Measurements from ENCODE around the gene RNASEL.

DNA sequence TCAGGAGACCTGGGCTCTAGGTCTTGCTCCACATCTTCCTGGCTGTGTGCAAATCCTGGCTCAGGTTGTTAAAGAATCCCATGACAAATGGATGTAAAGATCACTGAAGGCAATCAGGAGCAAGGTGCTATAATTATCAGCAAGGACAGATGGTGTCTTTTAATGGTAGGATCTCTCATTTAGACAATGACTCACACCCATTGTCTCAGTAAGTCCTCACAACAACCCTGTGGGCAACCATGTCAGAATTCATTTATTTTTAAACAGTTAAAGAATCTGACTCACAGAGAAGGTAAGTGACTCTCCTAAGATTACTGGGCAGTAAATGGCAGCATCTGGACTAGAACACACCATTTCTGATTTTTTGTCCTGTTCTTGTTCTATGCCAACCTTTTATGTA, 32.8 kb downstream of the RNASEL start:
- no peak for TF ChIP-seq YY1 (IDR thresholded peaks at IDR 0.05; ENCODE audit: insufficient read depth, insufficient replicate concordance, low read depth, low read length)
- TF ChIP-seq, protein P1, sequence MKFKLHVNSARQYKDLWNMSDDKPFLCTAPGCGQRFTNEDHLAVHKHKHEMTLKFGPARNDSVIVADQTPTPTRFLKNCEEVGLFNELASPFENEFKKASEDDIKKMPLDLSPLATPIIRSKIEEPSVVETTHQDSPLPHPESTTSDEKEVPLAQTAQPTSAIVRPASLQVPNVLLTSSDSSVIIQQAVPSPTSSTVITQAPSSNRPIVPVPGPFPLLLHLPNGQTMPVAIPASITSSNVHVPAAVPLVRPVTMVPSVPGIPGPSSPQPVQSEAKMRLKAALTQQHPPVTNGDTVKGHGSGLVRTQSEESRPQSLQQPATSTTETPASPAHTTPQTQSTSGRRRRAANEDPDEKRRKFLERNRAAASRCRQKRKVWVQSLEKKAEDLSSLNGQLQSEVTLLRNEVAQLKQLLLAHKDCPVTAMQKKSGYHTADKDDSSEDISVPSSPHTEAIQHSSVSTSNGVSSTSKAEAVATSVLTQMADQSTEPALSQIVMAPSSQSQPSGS (CRISPR knock-in tag; IDR thresholded peaks at IDR 0.05): no peak
- TF ChIP-seq, protein P2, sequence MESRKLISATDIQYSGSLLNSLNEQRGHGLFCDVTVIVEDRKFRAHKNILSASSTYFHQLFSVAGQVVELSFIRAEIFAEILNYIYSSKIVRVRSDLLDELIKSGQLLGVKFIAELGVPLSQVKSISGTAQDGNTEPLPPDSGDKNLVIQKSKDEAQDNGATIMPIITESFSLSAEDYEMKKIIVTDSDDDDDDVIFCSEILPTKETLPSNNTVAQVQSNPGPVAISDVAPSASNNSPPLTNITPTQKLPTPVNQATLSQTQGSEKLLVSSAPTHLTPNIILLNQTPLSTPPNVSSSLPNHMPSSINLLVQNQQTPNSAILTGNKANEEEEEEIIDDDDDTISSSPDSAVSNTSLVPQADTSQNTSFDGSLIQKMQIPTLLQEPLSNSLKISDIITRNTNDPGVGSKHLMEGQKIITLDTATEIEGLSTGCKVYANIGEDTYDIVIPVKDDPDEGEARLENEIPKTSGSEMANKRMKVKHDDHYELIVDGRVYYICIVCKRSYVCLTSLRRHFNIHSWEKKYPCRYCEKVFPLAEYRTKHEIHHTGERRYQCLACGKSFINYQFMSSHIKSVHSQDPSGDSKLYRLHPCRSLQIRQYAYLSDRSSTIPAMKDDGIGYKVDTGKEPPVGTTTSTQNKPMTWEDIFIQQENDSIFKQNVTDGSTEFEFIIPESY (CRISPR knock-in tag; IDR thresholded peaks at IDR 0.05): no peak
- no peak for TF ChIP-seq TP53 (CRISPR knock-in tag; conservative IDR thresholded peaks at IDR 0.05)
- TF ChIP-seq, protein P3, sequence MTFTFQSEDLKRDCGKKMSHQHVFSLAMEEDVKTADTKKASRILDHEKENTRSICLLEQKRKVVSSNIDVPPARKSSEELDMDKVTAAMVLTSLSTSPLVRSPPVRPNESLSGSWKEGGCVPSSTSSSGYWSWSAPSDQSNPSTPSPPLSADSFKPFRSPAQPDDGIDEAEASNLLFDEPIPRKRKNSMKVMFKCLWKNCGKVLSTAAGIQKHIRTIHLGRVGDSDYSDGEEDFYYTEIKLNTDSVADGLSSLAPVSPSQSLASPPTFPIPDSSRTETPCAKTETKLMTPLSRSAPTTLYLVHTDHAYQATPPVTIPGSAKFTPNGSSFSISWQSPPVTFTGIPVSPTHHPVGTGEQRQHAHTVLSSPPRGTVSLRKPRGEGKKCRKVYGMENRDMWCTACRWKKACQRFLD (CRISPR knock-in tag; IDR thresholded peaks at IDR 0.05; ENCODE audit: borderline replicate concordance): no peak
- TF ChIP-seq, protein P4, sequence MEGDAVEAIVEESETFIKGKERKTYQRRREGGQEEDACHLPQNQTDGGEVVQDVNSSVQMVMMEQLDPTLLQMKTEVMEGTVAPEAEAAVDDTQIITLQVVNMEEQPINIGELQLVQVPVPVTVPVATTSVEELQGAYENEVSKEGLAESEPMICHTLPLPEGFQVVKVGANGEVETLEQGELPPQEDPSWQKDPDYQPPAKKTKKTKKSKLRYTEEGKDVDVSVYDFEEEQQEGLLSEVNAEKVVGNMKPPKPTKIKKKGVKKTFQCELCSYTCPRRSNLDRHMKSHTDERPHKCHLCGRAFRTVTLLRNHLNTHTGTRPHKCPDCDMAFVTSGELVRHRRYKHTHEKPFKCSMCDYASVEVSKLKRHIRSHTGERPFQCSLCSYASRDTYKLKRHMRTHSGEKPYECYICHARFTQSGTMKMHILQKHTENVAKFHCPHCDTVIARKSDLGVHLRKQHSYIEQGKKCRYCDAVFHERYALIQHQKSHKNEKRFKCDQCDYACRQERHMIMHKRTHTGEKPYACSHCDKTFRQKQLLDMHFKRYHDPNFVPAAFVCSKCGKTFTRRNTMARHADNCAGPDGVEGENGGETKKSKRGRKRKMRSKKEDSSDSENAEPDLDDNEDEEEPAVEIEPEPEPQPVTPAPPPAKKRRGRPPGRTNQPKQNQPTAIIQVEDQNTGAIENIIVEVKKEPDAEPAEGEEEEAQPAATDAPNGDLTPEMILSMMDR (CRISPR knock-in tag; IDR thresholded peaks at IDR 0.05): no peak
- no peak for TF ChIP-seq FOXM1 (CRISPR knock-in tag; IDR thresholded peaks at IDR 0.05)
- no peak for TF ChIP-seq NR3C1 (CRISPR knock-in tag; IDR thresholded peaks at IDR 0.05)
- TF ChIP-seq ARNT (IDR thresholded peaks at IDR 0.05): no peak
- TF ChIP-seq ETV6 (CRISPR knock-in tag; conservative IDR thresholded peaks at IDR 0.05): no peak
- TF ChIP-seq RARA (CRISPR knock-in tag; IDR thresholded peaks at IDR 0.05): no peak
- TF ChIP-seq ZNF274 (CRISPR knock-in tag; IDR thresholded peaks at IDR 0.05): no peak
- TF ChIP-seq BRCA1 (CRISPR knock-in tag; IDR thresholded peaks at IDR 0.05): no peak
- TF ChIP-seq ATRX (CRISPR knock-in tag; IDR thresholded peaks at IDR 0.05; ENCODE audit: borderline replicate concordance): no peak
